Thoracic aorta (tissue), 2 donors: ENCODE data around the gene DEPDC5. TPM values are rescaled to one million over a fixed set of nuclear protein-coding genes. Genes with fewer than 3 reads are reported as not detected.

Experiments
- ATAC-seq: fragments of 150-250 bp; one replicate; pipeline ENCODE4 v1.8.0; 2017; ENCODE audit warnings: low read depth; ENCODE audit not compliant: insufficient number of reproducible peaks, low FRiP score
- DNase-seq: peaks from one replicate; pipeline ENCODE4 v3.0.0-alpha.2; 2020; ENCODE audit warnings: low spot score
- H3K27ac ChIP-seq, 2 donors: fragments of 200-600 bp; sonication (generic); 1 replicate in 1 of 2; 2 replicates in 1 of 2; pipeline ENCODE4 v1.5.1; 2016; ENCODE audit warnings: mild to moderate bottlenecking in 2 of 2, moderate library complexity in 2 of 2
- H3K27me3 ChIP-seq: fragments of 200-600 bp; sonication (generic); replicated peaks from 2 replicates; pipeline ENCODE4 v1.6.0; 2016; ENCODE audit warnings: mild to moderate bottlenecking; ENCODE audit not compliant: insufficient read depth
- H3K36me3 ChIP-seq: fragments of 200-600 bp; sonication (generic); one replicate; pipeline ENCODE4 v1.5.1; 2016
- H3K4me1 ChIP-seq, 2 donors: fragments of 200-600 bp; sonication (generic); 1 replicate in 1 of 2; 2 replicates in 1 of 2; pipeline versions ENCODE4 v1.5.1 to v1.6.0; 2016; ENCODE audit warnings: low read depth in 2 of 2, mild to moderate bottlenecking in 1 of 2; ENCODE audit not compliant: control insufficient read depth in 1 of 2
- H3K4me3 ChIP-seq: fragments of 200-600 bp; sonication (generic); 2 replicates; pipeline ENCODE4 v1.5.1; 2016; ENCODE audit warnings: mild to moderate bottlenecking
- H3K9me3 ChIP-seq: fragments of 200-600 bp; sonication (generic); 2 replicates; pipeline ENCODE4 v1.5.1; 2016
- total RNA-seq, 2 donors: library from RNA; depleted of rRNA; stranded (reverse); fragments of >200 nt; gene quantifications; one replicate each; pipeline versions ENCODE4 v1.1.0 to v1.2.3, GENCODE V29; 2016
- TF ChIP-seq, protein P1 (sequence below): fragments of 200-600 bp; sonication (generic); IDR thresholded peaks from one replicate; pipeline ENCODE4 v1.5.1; 2019; ENCODE audit warnings: antibody characterized with exemption

DEPDC5 gene
- total RNA-seq, 2 donors from 2014 or later, result 31.3 to 52.7 TPM

DNA sequence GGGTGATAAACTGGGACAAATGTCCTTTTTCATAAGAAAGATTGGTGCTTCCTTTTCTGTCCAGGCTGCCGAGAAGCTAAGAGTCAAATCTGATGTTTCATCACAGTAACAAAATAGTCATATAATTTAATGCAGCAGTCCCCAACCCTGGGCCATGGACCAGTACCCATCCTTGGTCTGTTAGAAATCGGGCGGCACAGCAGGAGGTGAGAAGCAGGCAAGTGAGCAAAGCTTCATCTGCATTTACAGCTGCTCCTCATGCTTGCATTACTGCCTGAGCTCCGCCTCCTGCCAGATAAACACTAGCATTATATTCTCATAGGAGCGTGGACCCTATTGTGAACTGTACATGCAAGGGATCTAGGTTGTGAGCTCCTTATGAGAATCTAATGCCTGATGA, 30.1 kb upstream of the DEPDC5 start:
- TF ChIP-seq, protein P1, sequence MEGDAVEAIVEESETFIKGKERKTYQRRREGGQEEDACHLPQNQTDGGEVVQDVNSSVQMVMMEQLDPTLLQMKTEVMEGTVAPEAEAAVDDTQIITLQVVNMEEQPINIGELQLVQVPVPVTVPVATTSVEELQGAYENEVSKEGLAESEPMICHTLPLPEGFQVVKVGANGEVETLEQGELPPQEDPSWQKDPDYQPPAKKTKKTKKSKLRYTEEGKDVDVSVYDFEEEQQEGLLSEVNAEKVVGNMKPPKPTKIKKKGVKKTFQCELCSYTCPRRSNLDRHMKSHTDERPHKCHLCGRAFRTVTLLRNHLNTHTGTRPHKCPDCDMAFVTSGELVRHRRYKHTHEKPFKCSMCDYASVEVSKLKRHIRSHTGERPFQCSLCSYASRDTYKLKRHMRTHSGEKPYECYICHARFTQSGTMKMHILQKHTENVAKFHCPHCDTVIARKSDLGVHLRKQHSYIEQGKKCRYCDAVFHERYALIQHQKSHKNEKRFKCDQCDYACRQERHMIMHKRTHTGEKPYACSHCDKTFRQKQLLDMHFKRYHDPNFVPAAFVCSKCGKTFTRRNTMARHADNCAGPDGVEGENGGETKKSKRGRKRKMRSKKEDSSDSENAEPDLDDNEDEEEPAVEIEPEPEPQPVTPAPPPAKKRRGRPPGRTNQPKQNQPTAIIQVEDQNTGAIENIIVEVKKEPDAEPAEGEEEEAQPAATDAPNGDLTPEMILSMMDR, result no peak
- H3K4me1 ChIP-seq, result peaks cover 6 to 20% of the 10 kb centered on the region in 2 donors
- DNase-seq (no peak), ATAC-seq (no peak)
- H3K4me3 ChIP-seq, result no peak overlapping the region
- peaks cover 13% of the 10 kb centered on the region for H3K36me3 ChIP-seq
- H3K27ac ChIP-seq, result no peak overlapping the region
- no peaks in the 10 kb centered on the region for H3K27me3 ChIP-seq
- H3K9me3 ChIP-seq, result no peaks in the 10 kb centered on the region

DNA sequence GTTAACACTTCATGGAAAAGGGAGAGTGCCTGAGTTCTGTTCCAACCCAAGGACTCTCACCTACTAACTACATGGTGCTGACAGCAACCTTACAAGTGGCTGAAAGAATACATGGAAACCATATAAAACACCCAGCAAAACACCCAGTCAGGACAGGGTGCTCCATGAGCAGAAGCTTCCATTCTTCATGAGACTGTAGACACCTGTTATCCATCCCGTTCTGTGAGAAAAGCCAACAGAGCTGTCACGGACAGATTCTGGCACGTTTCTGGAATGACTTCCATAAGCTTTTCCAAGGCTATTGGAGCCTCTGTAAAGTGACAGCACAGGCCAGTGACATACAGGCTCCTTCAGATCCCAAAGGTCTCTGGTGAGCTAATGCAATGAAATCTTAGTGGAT, 27.1 kb upstream of the DEPDC5 start:
- TF ChIP-seq, protein P1, result no peak
- ATAC-seq (no peak), DNase-seq (no peak)
- H3K27ac ChIP-seq, result peak overlapping the region; percentile 60 to 66
- H3K9me3 ChIP-seq, result no peaks in the 10 kb centered on the region
- no peak overlapping the region for H3K4me3 ChIP-seq
- no peaks in the 10 kb centered on the region for H3K27me3 ChIP-seq
- peaks cover 9% of the 10 kb centered on the region for H3K36me3 ChIP-seq
- peaks cover 6 to 20% of the 10 kb centered on the region in 2 donors for H3K4me1 ChIP-seq

DNA sequence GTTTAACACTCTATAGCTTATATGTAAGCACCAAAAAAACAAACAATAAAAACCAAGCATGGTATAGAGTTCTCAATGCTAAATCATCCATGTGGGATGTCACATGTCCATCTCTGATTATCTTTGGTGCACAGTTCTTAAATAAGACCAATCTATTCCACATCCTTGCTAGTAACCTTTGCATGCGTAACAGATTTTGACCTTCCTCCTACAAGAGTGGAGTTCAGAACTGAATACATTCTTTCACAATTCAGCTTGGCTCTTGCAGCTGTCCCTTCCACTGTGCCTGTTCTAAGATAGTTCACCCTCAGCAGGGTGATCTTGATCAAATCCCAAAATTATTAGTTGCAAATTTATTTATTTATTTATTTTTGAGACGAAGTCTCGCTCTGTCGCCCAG, 25.0 kb upstream of the DEPDC5 start:
- ATAC-seq (no peak), DNase-seq (no peak)
- H3K4me1 ChIP-seq, result peaks cover 6 to 20% of the 10 kb centered on the region in 2 donors
- TF ChIP-seq, protein P1, result no peak
- no peak overlapping the region for H3K4me3 ChIP-seq
- H3K27me3 ChIP-seq, result no peaks in the 10 kb centered on the region
- no peak overlapping the region for H3K27ac ChIP-seq
- H3K36me3 ChIP-seq, result peaks cover under 1% of the 10 kb centered on the region
- no peaks in the 10 kb centered on the region for H3K9me3 ChIP-seq

DNA sequence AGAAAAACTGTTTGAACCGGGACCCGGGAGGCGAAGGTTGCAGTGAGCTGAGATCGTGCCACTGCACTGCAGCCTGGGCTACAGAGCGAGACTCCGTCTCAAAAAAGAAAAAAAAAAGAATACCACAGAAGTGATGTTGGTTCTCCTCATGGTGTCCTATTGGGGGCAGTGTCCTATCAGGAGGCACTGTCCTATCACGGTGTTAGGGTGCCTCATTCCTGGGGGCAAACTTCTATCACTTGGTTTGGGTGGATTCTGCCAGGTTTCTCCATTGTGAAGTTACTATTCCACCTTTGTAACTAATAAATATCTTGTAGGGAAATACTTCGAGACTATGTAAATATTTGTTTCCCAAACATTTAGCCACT, 23.5 kb upstream of the DEPDC5 start:
- ATAC-seq (no peak), DNase-seq (no peak)
- H3K4me3 ChIP-seq, result no peak overlapping the region
- H3K27ac ChIP-seq, result no peak overlapping the region
- no peaks in the 10 kb centered on the region for H3K27me3 ChIP-seq
- no peaks in the 10 kb centered on the region for H3K36me3 ChIP-seq
- TF ChIP-seq, protein P1, result no peak
- peaks cover 6 to 23% of the 10 kb centered on the region in 2 donors for H3K4me1 ChIP-seq
- no peaks in the 10 kb centered on the region for H3K9me3 ChIP-seq

DNA sequence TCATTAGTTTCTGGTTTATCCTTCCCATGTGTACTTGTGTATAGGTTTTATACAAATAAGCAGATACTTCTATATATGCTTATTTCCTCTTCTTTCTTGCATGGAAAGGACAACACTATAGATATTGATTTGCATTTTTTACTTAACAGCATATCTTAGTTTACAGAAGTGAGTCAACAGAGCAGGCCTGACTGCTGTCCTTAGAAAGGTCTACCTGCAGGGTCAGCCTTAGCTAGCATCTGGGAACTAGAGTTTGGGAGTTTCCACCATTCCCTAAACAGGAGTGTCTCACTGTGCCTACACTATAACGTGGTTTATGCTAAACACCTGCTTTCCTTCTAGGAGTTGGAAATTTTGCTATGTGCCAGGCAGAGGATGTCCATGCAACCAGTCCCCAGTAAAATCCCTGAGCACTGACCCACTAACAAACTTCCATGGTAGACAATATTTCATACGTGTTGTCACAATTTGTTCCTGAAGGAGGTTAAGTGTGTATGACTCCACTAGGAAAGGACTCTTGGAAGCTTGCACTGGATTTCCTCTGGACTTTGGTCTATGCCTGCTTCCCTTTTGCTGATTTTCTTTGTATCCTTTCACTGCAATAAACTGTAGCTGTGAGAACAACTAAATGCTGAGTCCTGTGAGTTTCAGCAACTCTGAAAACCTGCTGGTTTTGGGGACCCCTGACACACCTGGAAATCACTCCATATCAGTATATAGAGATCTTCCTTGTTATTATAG, 21.6 kb upstream of the DEPDC5 start:
- H3K4me1 ChIP-seq, result peaks cover 0 to 9% of the 10 kb centered on the region in 2 donors
- ATAC-seq, result no peak
- H3K27me3 ChIP-seq, result no peaks in the 10 kb centered on the region
- H3K9me3 ChIP-seq, result no peaks in the 10 kb centered on the region
- H3K27ac ChIP-seq, result no peak overlapping the region
- no peak for DNase-seq
- peaks cover 2% of the 10 kb centered on the region for H3K36me3 ChIP-seq
- TF ChIP-seq, protein P1, result no peak
- H3K4me3 ChIP-seq, result no peak overlapping the region
